H1 (cell line): ENCODE results near the gene RNU5D-1. TPM values are rescaled to one million over a fixed set of nuclear protein-coding genes. Genes with fewer than 3 reads are reported as not detected.

Experiments
- CTCF ChIA-PET: fragments of 300-600 bp; sonication (Branson Sonifier 250); formaldehyde crosslinking; loops from one replicate; lab custom pipeline; 2021; ENCODE audit not compliant: partially characterized antibody; lab: Charles Lee
- POLR2A ChIA-PET: fragments of 300-600 bp; sonication (Branson Sonifier 250); formaldehyde crosslinking; loops from one replicate; lab custom pipeline; 2021; ENCODE audit warnings: inconsistent platforms; ENCODE audit not compliant: partially characterized antibody; lab: Charles Lee
- DNase-seq, 2 experiments: peaks; one replicate each; pipeline versions ENCODE4 v3.0.0 to v3.0.0-alpha.2; 2010 to 2022; ENCODE audit warnings: low spot score in 2 of 2, low read depth in 1 of 2, mixed read lengths in 1 of 2
- FAIRE-seq: peaks from 2 replicates; lab custom pipeline; 2011; peaks lifted over from hg19 to GRCh38; lab: Jason Lieb, UNC
- H2AFZ ChIP-seq: 2 replicates; pipeline ENCODE4 v1.8.1; 2012; ENCODE audit warnings: low read length, inconsistent platforms
- H2AK5ac ChIP-seq: 2 replicates; pipeline ENCODE4 v1.6.1; 2013; ENCODE audit warnings: low read depth, low read length
- H2BK120ac ChIP-seq: replicated peaks from 2 replicates; pipeline ENCODE3; 2013; ENCODE audit warnings: low read depth, low read length, inconsistent platforms
- H2BK12ac ChIP-seq: 2 replicates; pipeline ENCODE4 v1.6.1; 2013; ENCODE audit warnings: low read depth, low read length
- H2BK15ac ChIP-seq: 2 replicates; pipeline ENCODE4 v1.6.1; 2013; ENCODE audit warnings: low read length
- H2BK20ac ChIP-seq: 2 replicates; pipeline ENCODE4 v1.6.1; 2013; ENCODE audit warnings: low read length
- H2BK5ac ChIP-seq: 2 replicates; pipeline ENCODE4 v1.6.1; 2013; ENCODE audit warnings: low read depth, low read length
- H3K14ac ChIP-seq: 2 replicates; pipeline ENCODE4 v1.6.1; 2013; ENCODE audit warnings: inconsistent platforms; ENCODE audit not compliant: insufficient read length
- H3K18ac ChIP-seq: 2 replicates; pipeline ENCODE4 v1.6.1; 2013; ENCODE audit warnings: low read length; ENCODE audit errors: extremely low read depth
- H3K23ac ChIP-seq: 2 replicates; pipeline ENCODE4 v1.6.1; 2013; ENCODE audit warnings: inconsistent platforms; ENCODE audit not compliant: insufficient read length
- H3K23me2 ChIP-seq: 2 replicates; pipeline ENCODE4 v1.6.1; 2013; ENCODE audit warnings: low read depth, low read length
- H3K27ac ChIP-seq: 2 replicates; pipeline ENCODE4 v1.6.1; 2011; ENCODE audit warnings: low read depth, low read length, inconsistent platforms
- H3K27me3 ChIP-seq, 4 experiments: replicated peaks in 1 of 4; 1 replicate in 1 of 4; 2 replicates in 3 of 4; pipeline versions ENCODE4 v1.6.1 to v1.8.1; 2011 to 2013; ENCODE audit warnings: low read length in 3 of 4, mild to moderate bottlenecking in 3 of 4, inconsistent platforms in 2 of 4, mixed read lengths in 2 of 4, moderate library complexity in 1 of 4; ENCODE audit not compliant: control insufficient read depth in 3 of 4, insufficient read depth in 3 of 4; ENCODE audit errors: extremely low read depth in 1 of 4
- H3K36me3 ChIP-seq, 4 experiments: 2 replicates each; pipeline versions ENCODE4 v1.6.1 to v1.8.1; 2011 to 2013; ENCODE audit warnings: mild to moderate bottlenecking in 4 of 4, low read length in 3 of 4, moderate library complexity in 2 of 4, control low read depth in 1 of 4, inconsistent platforms in 1 of 4; ENCODE audit not compliant: insufficient read depth in 4 of 4, control insufficient read depth in 2 of 4
- H3K4ac ChIP-seq: replicated peaks from 2 replicates; pipeline ENCODE3; 2013; ENCODE audit warnings: low read length, low read depth, mixed read lengths, inconsistent platforms; ENCODE audit not compliant: insufficient read length
- H3K4me1 ChIP-seq, 4 experiments: replicated peaks in 1 of 4; 1 replicate in 1 of 4; 2 replicates in 3 of 4; pipeline versions ENCODE4 v1.6.1 to v1.8.1; 2011 to 2013; ENCODE audit warnings: low read length in 3 of 4, inconsistent platforms in 2 of 4, mixed read lengths in 1 of 4; ENCODE audit not compliant: insufficient read depth in 4 of 4, control insufficient read depth in 3 of 4
- H3K4me2 ChIP-seq, 2 experiments: 2 replicates each; pipeline versions ENCODE4 v1.6.1 to v1.8.1; 2011 to 2013; ENCODE audit warnings: low read depth in 2 of 2, low read length in 2 of 2, control low read depth in 1 of 2, inconsistent platforms in 1 of 2, mild to moderate bottlenecking in 1 of 2; ENCODE audit not compliant: insufficient read depth in 1 of 2
- H3K4me3 ChIP-seq, 4 experiments: fragments of 200-600, 300-600 bp in 1 of 4; sonication (generic), shearing (Covaris generic), sonication (Bioruptor Twin) in 1 of 4; 2 replicates each; pipeline versions ENCODE4 v1.5.1 to v1.8.1; 2011 to 2016; ENCODE audit warnings: low read length in 4 of 4, low read depth in 3 of 4, control low read depth in 2 of 4, inconsistent platforms in 2 of 4, mild to moderate bottlenecking in 2 of 4, mixed read lengths in 1 of 4, moderate library complexity in 1 of 4; ENCODE audit not compliant: insufficient read depth in 2 of 4; ENCODE audit errors: extremely low read depth in 1 of 4
- H3K56ac ChIP-seq: replicated peaks from 2 replicates; pipeline ENCODE3; 2013; ENCODE audit warnings: low read depth, mild to moderate bottlenecking, mixed read lengths, low read length, inconsistent platforms; ENCODE audit not compliant: insufficient read length
- H3K79me1 ChIP-seq: 2 replicates; pipeline ENCODE4 v1.6.1; 2013; ENCODE audit warnings: low read depth, low read length, control low read depth
- H3K79me2 ChIP-seq, 2 experiments: 2 replicates each; pipeline versions ENCODE4 v1.6.1 to v1.8.1; 2012 to 2013; ENCODE audit warnings: low read length in 2 of 2, mild to moderate bottlenecking in 2 of 2, inconsistent platforms in 1 of 2; ENCODE audit not compliant: insufficient read depth in 2 of 2, control insufficient read depth in 1 of 2
- H3K9ac ChIP-seq, 4 experiments: replicated peaks in 1 of 4; 1 replicate in 1 of 4; 2 replicates in 3 of 4; pipeline versions ENCODE4 v1.6.1 to v1.8.1; 2011 to 2013; ENCODE audit warnings: low read depth in 3 of 4, low read length in 3 of 4, control low read depth in 2 of 4, mild to moderate bottlenecking in 2 of 4, moderate library complexity in 2 of 4, inconsistent platforms in 1 of 4; ENCODE audit errors: extremely low read depth in 1 of 4
- H3K9me3 ChIP-seq, 2 experiments: 2 replicates each; pipeline versions ENCODE4 v1.6.1 to v1.8.1; 2012 to 2013; ENCODE audit warnings: mild to moderate bottlenecking in 2 of 2, moderate library complexity in 2 of 2, control low read depth in 1 of 2, inconsistent platforms in 1 of 2, low read depth in 1 of 2, low read length in 1 of 2, mixed read lengths in 1 of 2; ENCODE audit not compliant: insufficient read depth in 2 of 2
- H4K20me1 ChIP-seq, 2 experiments: replicated peaks in 1 of 2; 2 replicates each; pipeline versions ENCODE3 to v1.8.1; 2011 to 2013; ENCODE audit warnings: inconsistent platforms in 2 of 2, low read length in 2 of 2, mild to moderate bottlenecking in 1 of 2; ENCODE audit not compliant: insufficient read depth in 2 of 2, control insufficient read depth in 1 of 2
- H4K5ac ChIP-seq: 2 replicates; pipeline ENCODE4 v1.6.1; 2013; ENCODE audit warnings: low read length, low read depth, mixed read lengths, inconsistent platforms; ENCODE audit not compliant: insufficient read length
- H4K8ac ChIP-seq: 2 replicates; pipeline ENCODE4 v1.8.0; 2013; ENCODE audit warnings: mild to moderate bottlenecking, moderate library complexity, low read length, inconsistent platforms; ENCODE audit not compliant: insufficient read depth; ENCODE audit errors: extremely low read depth
- H4K91ac ChIP-seq: replicated peaks from 2 replicates; pipeline ENCODE3; 2013; ENCODE audit warnings: low read length, mixed read lengths, inconsistent platforms; ENCODE audit not compliant: insufficient read length
- BCL11A ChIP-seq, 2 experiments: IDR thresholded peaks; one replicate each; pipeline ENCODE4 v1.6.1; 2011; ENCODE audit warnings: low read depth in 2 of 2, low read length in 2 of 2, mild to moderate bottlenecking in 2 of 2
- JUND ChIP-seq: IDR thresholded peaks from 2 replicates; pipeline ENCODE4 v1.6.1; 2011; ENCODE audit warnings: mild to moderate bottlenecking, improper control_type of control experiment, low read length
- WGBS, 2 experiments: shearing (Covaris generic) in 1 of 2; methylation state at CpG; one replicate each; pipeline versions ENCODE4 v1.1.6 to v1.1.7; 2013 to 2015; ENCODE audit warnings: low lambda C conversion rate in 2 of 2, mixed read lengths in 2 of 2, inconsistent platforms in 1 of 2, low coverage in 1 of 2, missing lambda C conversion rate in 1 of 2; ENCODE audit not compliant: insufficient replicate concordance in 2 of 2, insufficient coverage in 1 of 2, insufficient read length in 1 of 2; ENCODE audit errors: extremely low coverage in 1 of 2, missing lambda C conversion rate in 1 of 2; 5-methylcytosine and 5-hydroxymethylcytosine counted together
- polyA plus RNA-seq, 7 experiments: library from polyadenylated mRNA; depleted of rRNA in 3 of 7; stranded (reverse) in 5 of 7; unstranded in 2 of 7; fragments of >200 nt in 5 of 7; fragments of 200-250 nt in 2 of 7; gene quantifications; 1 replicate in 5 of 7; 2 replicates in 1 of 7; 4 replicates in 1 of 7; pipeline versions ENCODE4 v1.2.1 to v1.2.3, GENCODE V29; 2011 to 2013; ENCODE audit warnings: missing spikeins in 2 of 7, mixed read lengths in 2 of 7
- total RNA-seq: library from RNA; stranded (reverse); fragmentation: NEBNext Ultra II Directional; extraction: Animal tissue kit (Norgen Biotek cat#: 25700); gene quantifications from 2 replicates; pipeline ENCODE4 v1.2.1, GENCODE V29; 2021

The RNU5D-1 gene
- total and polyA plus RNA-seq, 2 of the 8 experiments (the other 6 are each of a cell fraction or from before 2014, with no cell fraction given), result under 0.01 TPM; not detected in 1

DNA sequence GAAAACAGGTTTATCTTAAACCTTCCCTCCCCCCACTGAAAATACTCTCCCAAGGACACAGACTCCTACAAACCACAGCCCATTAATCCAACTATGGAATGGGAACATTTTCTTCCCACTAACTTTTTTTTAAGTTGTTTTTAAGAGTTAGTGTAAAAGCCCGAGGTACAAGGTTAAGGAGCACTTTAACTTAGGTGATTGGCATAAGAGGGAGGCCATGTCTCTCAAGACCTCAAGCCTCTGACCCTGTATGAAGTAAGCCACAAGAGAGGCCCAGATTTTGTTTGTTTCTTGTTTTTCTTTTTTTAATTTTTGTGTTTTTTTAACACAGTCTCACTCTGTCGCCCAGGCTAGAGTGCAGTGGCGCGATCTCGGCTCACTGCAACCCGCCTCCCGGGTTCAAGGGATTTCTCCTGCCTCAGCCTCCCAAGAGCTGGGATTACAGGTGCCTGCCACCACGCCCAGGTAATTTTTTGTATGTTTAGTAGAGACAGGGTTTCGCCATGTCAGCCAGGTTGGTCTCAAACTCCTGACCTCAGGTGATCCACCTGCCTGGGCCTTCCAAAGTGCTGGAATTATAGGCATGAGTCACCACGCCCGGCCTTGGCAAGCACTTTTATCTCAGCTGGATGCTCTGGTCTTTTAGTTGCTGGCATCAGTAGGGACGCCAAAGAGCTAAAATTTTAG, 42.1 kb downstream of the RNU5D-1 start:
- no peaks in the 10 kb centered on the region for H3K23me2 ChIP-seq
- CTCF ChIA-PET, result interaction anchor here (1.0 to 2.0 kb wide), 2 partner anchors 18 to 37 kb away, joined by 3 to 6 read pairs; no protein-coding TSS in a partner anchor
- POLR2A ChIA-PET, result interaction anchor here (0.7 to 1.6 kb wide), 2 partner anchors 9 to 57 kb away, joined by 3 to 6 read pairs; no protein-coding TSS in a partner anchor
- H2BK12ac ChIP-seq, result no peak overlapping the region
- H3K27me3 ChIP-seq, result no peaks in the 10 kb centered on the region
- no peak overlapping the region for H3K14ac ChIP-seq
- H3K23ac ChIP-seq, result no peak overlapping the region
- no peaks in the 10 kb centered on the region for H3K79me2 ChIP-seq
- no peak overlapping the region for H3K4me3 ChIP-seq
- TF ChIP-seq JUND (0 out of 2 replicates have a peak, but pooled peaks have one; percentile 20), BCL11A (IDR thresholded peaks at IDR 0.05; ENCODE audit: low read depth in 2 of 2, low read length in 2 of 2) (no peak)
- no peak overlapping the region for H3K4ac ChIP-seq
- H3K56ac ChIP-seq, result no peak overlapping the region
- no peak overlapping the region for H4K91ac ChIP-seq
- H3K36me3 ChIP-seq, result no peaks in the 10 kb centered on the region
- H2BK20ac ChIP-seq, result no peak overlapping the region
- no peak overlapping the region for H2AK5ac ChIP-seq
- no peak overlapping the region for H2AFZ ChIP-seq
- DNase-seq, result no peak
- H2BK15ac ChIP-seq, result no peak overlapping the region
- H2BK5ac ChIP-seq, result no peak overlapping the region
- H3K9ac ChIP-seq, result no peak overlapping the region
- FAIRE-seq, result no peak
- H3K18ac ChIP-seq, result no peak overlapping the region
- H3K9me3 ChIP-seq, result no peaks in the 10 kb centered on the region
- 90% methylated on average over 12 of the region's 12 CpGs; no CpG with 5 or more reads in 1 of the 2 experiments for WGBS, 2 experiments
- no peak overlapping the region for H4K5ac ChIP-seq
- H3K4me2 ChIP-seq, result no peak overlapping the region
- no peaks in the 10 kb centered on the region for H3K79me1 ChIP-seq
- no peak overlapping the region for H3K27ac ChIP-seq
- H3K4me1 ChIP-seq, result peaks cover 0 to 10% (median 4%) of the 10 kb centered on the region in 4 experiments; a peak in 3 of 7 replicates
- H4K20me1 ChIP-seq, result no peaks in the 10 kb centered on the region
- H2BK120ac ChIP-seq, result no peak overlapping the region
- no peak overlapping the region for H4K8ac ChIP-seq
